Activated CD4-positive, alpha-beta memory T cell treated with anti-CD3 and anti-CD28 coated beads, Interleukin-2, amount 10 ng/mL, durations not matched to agents 7 days and 5 days (primary cell): ENCODE data around the gene ANTXRL. TPM values are rescaled to one million over a fixed set of nuclear protein-coding genes. Genes with fewer than 3 reads are reported as not detected.
"Not testable (repeated sequence)": the region's sequence is repeated elsewhere in the genome, so short reads cannot be mapped to it uniquely, and the experiment has no call there.

Experiments
- CTCF ChIA-PET: fragments of 350-600 bp; sonication (Branson Sonifier 250); formaldehyde crosslinking; loops from one replicate; lab custom pipeline; 2021; ENCODE audit warnings: antibody characterized with exemption, inconsistent platforms; lab: Charles Lee
- POLR2A ChIA-PET: fragments of 350-600 bp; sonication (Branson Sonifier 250); formaldehyde crosslinking; loops from one replicate; lab custom pipeline; 2021; ENCODE audit warnings: antibody characterized with exemption; lab: Charles Lee
- DNase-seq: peaks from one replicate; pipeline ENCODE4 v3.0.0-alpha.2; 2020
- H3K27ac Mint-ChIP-seq: one replicate; pipeline ENCODE4 v1.8.0; 2021; ENCODE audit warnings: mild to moderate bottlenecking, mixed read lengths
- H3K27me3 Mint-ChIP-seq: one replicate; pipeline ENCODE4 v1.8.0; 2021; ENCODE audit warnings: mixed read lengths
- H3K36me3 Mint-ChIP-seq: one replicate; pipeline ENCODE4 v1.8.0; 2021; ENCODE audit warnings: low read depth, mixed read lengths
- H3K4me1 Mint-ChIP-seq: one replicate; pipeline ENCODE4 v1.8.0; 2021; ENCODE audit warnings: mixed read lengths
- H3K4me3 Mint-ChIP-seq: one replicate; pipeline ENCODE4 v1.8.0; 2021; ENCODE audit warnings: mild to moderate bottlenecking, mixed read lengths
- H3K9me3 Mint-ChIP-seq: one replicate; pipeline ENCODE4 v1.8.0; 2021; ENCODE audit warnings: mixed read lengths
- total RNA-seq, 2 experiments: library from RNA; stranded (reverse); gene quantifications; one replicate each; pipeline ENCODE4 v1.2.3, GENCODE V29; 2021

Gene ANTXRL
- total RNA-seq, 2 experiments from 2014 or later: not detected

DNA sequence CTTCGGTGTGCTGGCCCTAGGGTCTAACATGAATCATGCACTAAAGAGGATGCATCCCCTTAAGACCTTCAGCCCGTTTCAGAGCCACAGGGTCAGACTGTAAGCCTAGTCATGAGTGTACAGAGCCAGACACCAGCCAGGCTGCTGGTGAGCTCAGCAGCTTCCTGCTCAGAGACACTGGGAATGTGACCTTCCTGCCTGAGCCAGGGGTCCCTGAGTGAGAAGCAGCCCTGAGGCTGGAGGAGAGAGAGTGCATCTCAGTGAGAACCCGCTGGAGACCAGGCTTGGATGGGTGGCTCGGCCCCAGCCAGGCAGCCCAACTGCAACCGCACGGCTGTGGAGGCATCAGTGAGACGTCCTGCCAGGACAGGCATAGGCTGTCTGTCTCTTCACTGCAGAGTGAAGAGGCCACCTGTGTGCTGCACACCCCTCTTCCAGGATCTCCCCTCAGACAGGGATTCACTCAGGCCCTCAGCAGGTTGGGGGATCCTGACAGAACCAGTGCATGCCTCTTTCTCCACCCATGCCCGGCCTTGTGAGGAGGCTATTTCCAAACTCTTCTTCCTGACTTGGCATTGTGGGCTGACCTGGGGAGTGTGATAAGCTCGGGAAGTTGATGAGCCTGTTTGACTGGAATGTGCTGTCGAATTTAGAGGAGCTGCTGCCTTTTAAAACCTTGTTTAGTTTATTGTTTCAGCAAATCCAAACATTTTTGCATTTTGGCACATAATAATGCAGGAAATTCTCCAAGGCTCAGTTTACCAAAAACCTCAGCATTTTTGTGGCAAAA, 28.5 kb downstream of the ANTXRL start:
- DNase-seq, H3K4me1 Mint-ChIP-seq, CTCF ChIA-PET, H3K27ac Mint-ChIP-seq, POLR2A ChIA-PET, H3K9me3 Mint-ChIP-seq, H3K27me3 Mint-ChIP-seq, H3K36me3 Mint-ChIP-seq, H3K4me3 Mint-ChIP-seq: not testable (repeated sequence)

DNA sequence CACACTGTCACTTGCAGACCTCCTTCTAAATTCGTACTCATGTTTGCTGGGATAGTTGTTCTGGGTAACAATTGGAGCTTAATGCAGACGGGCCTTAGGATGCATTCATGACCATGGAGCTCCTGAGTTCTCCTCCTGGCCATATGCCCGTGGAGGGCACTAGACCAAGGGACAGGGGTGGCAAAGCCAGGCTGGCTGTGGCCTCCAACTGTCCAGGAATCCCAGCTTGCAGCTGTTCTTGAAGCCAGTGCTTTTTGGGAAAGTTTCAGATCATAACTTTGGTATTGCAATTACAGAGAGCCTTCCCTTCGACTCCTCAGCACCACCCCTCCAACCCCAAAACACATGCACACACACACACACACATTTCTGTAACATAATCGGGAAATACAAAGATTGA, 30.6 kb downstream of the ANTXRL start:
- H3K27me3 Mint-ChIP-seq: peaks cover 5% of the 10 kb centered on the region
- ChIA-PET POLR2A (no interaction called here), CTCF (no interaction called here)
- H3K9me3 Mint-ChIP-seq: no peaks in the 10 kb centered on the region
- H3K4me3 Mint-ChIP-seq: no peak overlapping the region
- H3K36me3 Mint-ChIP-seq: no peaks in the 10 kb centered on the region
- H3K4me1 Mint-ChIP-seq: no peaks in the 10 kb centered on the region
- DNase-seq: no peak
- no peak overlapping the region for H3K27ac Mint-ChIP-seq

DNA sequence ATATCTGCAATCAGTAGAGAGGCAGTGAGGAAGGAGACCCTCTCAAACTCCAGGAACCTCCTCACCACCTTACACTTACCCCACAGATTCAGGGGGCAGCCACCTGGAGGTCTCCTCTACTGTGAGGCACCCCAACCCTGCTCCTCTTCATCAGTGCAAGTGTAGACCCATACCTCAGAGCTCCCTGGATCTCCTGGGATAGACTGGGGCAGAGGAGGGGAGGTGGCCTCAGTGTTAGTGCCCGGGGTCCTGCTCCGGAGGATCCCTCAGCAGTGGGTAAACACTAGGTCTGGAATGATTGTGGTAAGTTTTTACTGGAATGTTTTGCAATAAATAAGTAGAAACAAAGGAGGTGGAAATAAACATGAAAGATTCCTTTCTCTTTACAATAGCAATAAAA, 31.1 kb downstream of the ANTXRL start:
- Mint-ChIP-seq H3K36me3 (no peaks in the 10 kb centered on the region), H3K4me3 (no peak overlapping the region), H3K27me3 (peaks cover 5% of the 10 kb centered on the region), H3K9me3 (no peaks in the 10 kb centered on the region), H3K4me1 (no peaks in the 10 kb centered on the region), H3K27ac (no peak overlapping the region)
- ChIA-PET POLR2A (no interaction called here), CTCF (no interaction called here)
- DNase-seq: no peak

DNA sequence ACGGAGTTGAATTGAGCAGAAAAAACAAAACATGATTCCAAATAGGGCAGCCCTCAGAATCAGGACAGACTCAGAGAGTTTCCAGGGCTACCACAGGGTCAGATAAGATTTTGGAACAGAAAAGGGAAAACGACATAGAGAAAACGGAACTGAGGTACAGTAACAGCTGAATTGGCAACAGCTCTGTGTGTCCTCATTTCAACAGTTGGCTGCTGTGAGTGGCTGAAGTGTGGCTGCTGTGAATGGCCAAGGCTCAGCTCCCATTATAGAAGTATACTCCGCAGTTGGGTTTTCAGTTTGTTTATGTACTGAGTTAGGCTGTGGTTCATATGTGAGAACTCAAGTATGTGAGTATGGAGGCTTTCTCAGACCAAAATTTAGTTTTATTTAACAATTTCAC, 32.0 kb downstream of the ANTXRL start:
- no peak for DNase-seq
- ChIA-PET CTCF (no interaction called here), POLR2A (no interaction called here)
- H3K27me3 Mint-ChIP-seq: peaks cover 7% of the 10 kb centered on the region
- H3K4me1 Mint-ChIP-seq: no peaks in the 10 kb centered on the region
- no peaks in the 10 kb centered on the region for H3K9me3 Mint-ChIP-seq
- H3K27ac Mint-ChIP-seq: no peak overlapping the region
- no peaks in the 10 kb centered on the region for H3K36me3 Mint-ChIP-seq
- H3K4me3 Mint-ChIP-seq: no peak overlapping the region

DNA sequence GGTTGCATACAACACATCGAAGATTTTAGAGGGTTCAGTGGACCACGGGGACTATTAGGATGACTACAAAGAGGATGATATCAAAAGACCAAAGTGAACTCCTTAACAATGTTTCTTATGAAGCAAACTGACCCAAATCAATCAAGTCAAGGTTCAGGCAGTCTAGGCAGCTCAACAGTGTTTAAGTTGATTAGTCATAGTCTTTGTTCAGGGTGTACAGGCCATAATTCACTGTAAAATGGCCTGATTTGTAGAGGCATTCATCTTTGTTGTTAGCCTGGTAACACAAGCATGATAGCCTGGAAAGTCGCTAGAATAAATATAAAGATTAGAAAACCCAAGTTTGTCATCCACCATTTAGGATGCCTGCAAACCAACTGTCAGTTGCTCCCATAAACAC, 32.6 kb downstream of the ANTXRL start:
- CTCF ChIA-PET: no interaction called here
- no peak overlapping the region for H3K4me3 Mint-ChIP-seq
- H3K27ac Mint-ChIP-seq: no peak overlapping the region
- DNase-seq: no peak
- H3K9me3 Mint-ChIP-seq: no peaks in the 10 kb centered on the region
- no peaks in the 10 kb centered on the region for H3K4me1 Mint-ChIP-seq
- POLR2A ChIA-PET: no interaction called here
- peaks cover 7% of the 10 kb centered on the region for H3K27me3 Mint-ChIP-seq
- H3K36me3 Mint-ChIP-seq: no peaks in the 10 kb centered on the region

DNA sequence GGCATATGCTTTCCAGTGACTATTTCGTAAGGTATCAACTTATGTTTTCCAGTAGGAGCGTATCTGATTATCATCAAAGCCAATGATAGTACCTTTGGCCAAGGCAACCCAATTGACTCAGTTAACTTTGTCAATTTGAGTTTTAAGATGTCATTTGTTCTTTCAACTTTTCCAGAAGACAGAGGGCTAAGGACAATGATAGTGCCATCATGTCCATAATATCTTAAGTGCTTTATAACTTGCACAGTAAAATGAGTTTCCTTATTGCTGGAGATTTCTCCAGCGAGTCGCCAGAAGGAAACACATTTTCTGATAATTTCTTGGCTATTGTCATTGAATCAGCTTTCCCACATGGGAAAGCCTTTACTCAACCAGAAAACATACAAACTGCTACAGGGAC, 35.0 kb downstream of the ANTXRL start:
- Mint-ChIP-seq H3K9me3 (no peaks in the 10 kb centered on the region), H3K27me3 (peaks cover 7% of the 10 kb centered on the region), H3K27ac (no peak overlapping the region), H3K4me3 (no peak overlapping the region), H3K4me1 (no peaks in the 10 kb centered on the region), H3K36me3 (no peaks in the 10 kb centered on the region)
- CTCF ChIA-PET: no interaction called here
- no peak for DNase-seq
- POLR2A ChIA-PET: no interaction called here

GRCh38 chr10:46323176-46323575, 36.4 kb downstream of the ANTXRL start:
- Mint-ChIP-seq H3K9me3 (no peaks in the 10 kb centered on the region), H3K27ac (no peak overlapping the region), H3K36me3 (no peaks in the 10 kb centered on the region), H3K4me3 (no peak overlapping the region), H3K27me3 (peaks cover 7% of the 10 kb centered on the region), H3K4me1 (no peaks in the 10 kb centered on the region)
- ChIA-PET POLR2A (no interaction called here), CTCF (no interaction called here)
- no peak for DNase-seq

- no peak for DNase-seq
- ChIA-PET CTCF (no interaction called here), POLR2A (no interaction called here)
- Mint-ChIP-seq H3K36me3 (no peaks in the 10 kb centered on the region), H3K9me3 (no peaks in the 10 kb centered on the region), H3K4me1 (no peaks in the 10 kb centered on the region), H3K27me3 (peaks cover 2% of the 10 kb centered on the region), H3K4me3 (no peak overlapping the region), H3K27ac (no peak overlapping the region)
Observed at GRCh38 chr10:46325021-46325420, 38.2 kb downstream of the ANTXRL start.

DNA sequence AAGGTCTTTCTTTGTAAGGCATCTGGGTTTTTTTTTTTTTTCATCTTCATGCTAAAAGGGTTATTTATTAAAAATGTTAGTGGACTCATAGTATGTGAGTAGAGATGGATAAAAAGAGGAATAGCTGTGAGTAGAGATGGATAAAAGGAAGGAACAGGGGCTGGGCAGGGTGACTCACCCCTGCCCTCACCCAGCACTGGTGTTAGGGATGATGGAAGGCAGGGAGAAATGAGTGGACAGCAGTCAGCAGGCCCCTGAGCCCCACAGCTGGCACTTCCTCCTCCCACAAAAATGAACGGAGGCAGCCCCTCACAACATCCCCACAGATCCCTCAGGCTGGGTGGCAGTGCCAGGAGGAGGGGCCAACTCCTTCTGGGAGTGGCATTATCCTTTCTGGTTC, 39.3 kb downstream of the ANTXRL start:
- no peak overlapping the region for H3K27ac Mint-ChIP-seq
- no peak for DNase-seq
- H3K4me1 Mint-ChIP-seq: no peaks in the 10 kb centered on the region
- peaks cover 2% of the 10 kb centered on the region for H3K27me3 Mint-ChIP-seq
- no peak overlapping the region for H3K4me3 Mint-ChIP-seq
- ChIA-PET POLR2A (no interaction called here), CTCF (interaction anchor here (0.6 kb wide), 1 partner anchor 299 kb away, joined by 4 read pairs; no protein-coding TSS in a partner anchor)
- H3K36me3 Mint-ChIP-seq: no peaks in the 10 kb centered on the region
- no peaks in the 10 kb centered on the region for H3K9me3 Mint-ChIP-seq

DNA sequence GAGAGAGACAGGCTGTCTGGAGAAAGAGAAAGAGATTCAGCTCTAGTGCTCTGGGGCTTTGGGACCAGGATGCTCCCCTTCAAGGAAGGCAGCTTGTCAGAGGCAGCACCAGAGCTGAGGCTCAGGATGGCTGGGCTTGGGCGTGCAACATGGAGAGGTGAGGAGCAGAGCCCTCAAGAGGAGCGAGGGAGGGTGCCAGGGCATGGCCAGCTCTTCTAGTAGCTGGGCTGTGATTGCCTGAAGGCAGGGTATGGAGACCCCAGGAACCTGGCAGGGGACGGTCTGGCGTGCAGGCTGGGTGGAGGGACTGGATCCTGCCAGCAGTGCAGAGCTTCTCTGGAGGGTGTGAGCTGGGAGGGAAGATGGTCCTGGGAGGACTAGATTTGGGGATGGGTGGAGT, 40.2 kb downstream of the ANTXRL start:
- ChIA-PET POLR2A (no interaction called here), CTCF (no interaction called here)
- peaks cover 2% of the 10 kb centered on the region for H3K27me3 Mint-ChIP-seq
- no peak overlapping the region for H3K27ac Mint-ChIP-seq
- no peak overlapping the region for H3K4me3 Mint-ChIP-seq
- no peak for DNase-seq
- H3K4me1 Mint-ChIP-seq: no peaks in the 10 kb centered on the region
- no peaks in the 10 kb centered on the region for H3K36me3 Mint-ChIP-seq
- no peaks in the 10 kb centered on the region for H3K9me3 Mint-ChIP-seq

DNA sequence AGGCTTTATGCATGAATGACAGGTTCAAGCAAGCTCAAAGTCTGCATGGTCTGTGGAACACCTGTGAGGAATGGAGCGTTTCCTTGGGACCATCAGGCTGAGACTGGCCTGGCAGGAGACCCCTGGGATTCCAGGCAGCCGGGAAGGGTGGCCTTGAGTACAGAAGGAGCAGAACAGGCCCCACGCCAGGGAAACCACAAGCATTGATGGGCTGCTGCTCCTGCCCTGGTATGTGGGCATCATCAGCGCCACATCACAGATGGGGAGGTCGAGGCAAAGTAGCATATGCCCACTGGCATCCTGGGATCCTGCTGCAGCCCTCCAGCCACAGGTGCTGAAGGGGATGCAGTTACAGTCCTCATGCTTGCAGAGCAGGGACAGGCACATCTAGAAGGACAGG, 40.9 kb downstream of the ANTXRL start:
- H3K27me3 Mint-ChIP-seq: peaks cover 2% of the 10 kb centered on the region
- H3K27ac Mint-ChIP-seq: no peak overlapping the region
- no peaks in the 10 kb centered on the region for H3K36me3 Mint-ChIP-seq
- no peaks in the 10 kb centered on the region for H3K4me1 Mint-ChIP-seq
- CTCF ChIA-PET: no interaction called here
- POLR2A ChIA-PET: no interaction called here
- H3K9me3 Mint-ChIP-seq: no peaks in the 10 kb centered on the region
- no peak for DNase-seq
- H3K4me3 Mint-ChIP-seq: no peak overlapping the region

GRCh38 chr10:46328853-46329689, 42.3 kb downstream of the ANTXRL start:
- Mint-ChIP-seq H3K4me3 (no peak overlapping the region), H3K9me3 (no peaks in the 10 kb centered on the region), H3K36me3 (no peaks in the 10 kb centered on the region), H3K27me3 (no peaks in the 10 kb centered on the region), H3K27ac (no peak overlapping the region), H3K4me1 (no peaks in the 10 kb centered on the region)
- no peak for DNase-seq
- ChIA-PET POLR2A (no interaction called here), CTCF (no interaction called here)

- Mint-ChIP-seq H3K4me3 (no peak overlapping the region), H3K9me3 (no peaks in the 10 kb centered on the region), H3K36me3 (no peaks in the 10 kb centered on the region), H3K4me1 (no peaks in the 10 kb centered on the region), H3K27ac (no peak overlapping the region), H3K27me3 (no peaks in the 10 kb centered on the region)
- no peak for DNase-seq
- ChIA-PET POLR2A (no interaction called here), CTCF (no interaction called here)
Observed at GRCh38 chr10:46329690-46330016, 42.9 kb downstream of the ANTXRL start.

- DNase-seq: no peak
- Mint-ChIP-seq H3K36me3 (no peaks in the 10 kb centered on the region), H3K9me3 (no peaks in the 10 kb centered on the region), H3K4me1 (no peaks in the 10 kb centered on the region), H3K27ac (no peak overlapping the region), H3K27me3 (no peaks in the 10 kb centered on the region), H3K4me3 (no peak overlapping the region)
- CTCF ChIA-PET: no interaction called here
- POLR2A ChIA-PET: no interaction called here
Observed at GRCh38 chr10:46330894-46331293, 44.1 kb downstream of the ANTXRL start.
